Fibroblast of upper back skin (primary cell): ENCODE measurements around the gene GRID1.

Source experiments
- DNase-seq: peaks from one replicate; pipeline ENCODE4 v3.0.0-alpha.2; 2013

Gene GRID1

DNA sequence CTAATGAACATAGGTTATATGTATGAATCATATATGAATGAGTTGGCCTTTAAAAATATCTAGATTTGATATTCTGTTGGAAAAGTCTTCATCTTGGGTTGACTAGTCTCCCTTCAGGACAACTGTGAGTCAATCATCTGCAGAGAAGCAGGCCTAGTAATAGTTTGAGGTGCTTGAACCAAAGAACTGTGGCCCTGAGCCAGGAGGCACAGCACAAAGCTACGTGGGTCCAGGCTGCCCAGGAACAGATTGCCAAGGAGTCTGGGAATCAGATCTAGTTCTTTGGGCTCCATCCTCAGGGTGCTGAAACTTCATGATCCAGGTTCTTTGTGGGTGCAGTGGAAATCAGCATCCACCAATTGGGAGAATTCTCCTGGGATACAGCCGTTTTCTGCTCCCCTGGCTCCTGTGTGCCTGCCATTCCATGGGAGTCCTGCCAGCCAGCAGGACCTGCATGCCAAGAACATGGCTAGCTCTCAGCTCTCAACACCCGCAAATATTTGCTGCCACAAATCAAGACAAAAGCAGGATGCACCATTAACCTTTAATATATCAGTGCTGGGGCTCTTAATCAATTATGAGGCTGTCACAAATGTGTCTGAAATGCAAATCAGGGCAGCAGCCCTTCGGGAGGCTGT lies 709.0 kb downstream of the GRID1 start:
- no peak for DNase-seq

DNA sequence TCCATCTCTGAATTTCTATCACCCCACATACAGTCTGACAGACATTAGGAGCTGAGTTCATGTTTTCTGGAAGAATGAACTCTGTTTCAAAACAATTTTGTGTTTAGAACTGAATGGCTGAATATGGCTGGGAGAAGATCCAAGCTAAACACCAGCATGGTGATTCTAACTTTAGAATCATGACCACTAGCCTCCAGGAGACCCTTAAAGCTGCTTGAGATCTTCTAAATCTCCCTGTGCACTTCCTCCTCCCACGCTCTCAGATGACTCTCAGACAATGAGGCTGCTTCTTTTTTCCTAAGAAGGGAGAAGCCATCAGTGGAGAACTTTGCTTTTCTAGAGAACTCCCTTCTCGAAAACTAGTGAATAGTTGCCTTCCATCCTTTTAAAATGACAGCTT lies 711.2 kb downstream of the GRID1 start:
- DNase-seq = peak; percentile 2

DNA sequence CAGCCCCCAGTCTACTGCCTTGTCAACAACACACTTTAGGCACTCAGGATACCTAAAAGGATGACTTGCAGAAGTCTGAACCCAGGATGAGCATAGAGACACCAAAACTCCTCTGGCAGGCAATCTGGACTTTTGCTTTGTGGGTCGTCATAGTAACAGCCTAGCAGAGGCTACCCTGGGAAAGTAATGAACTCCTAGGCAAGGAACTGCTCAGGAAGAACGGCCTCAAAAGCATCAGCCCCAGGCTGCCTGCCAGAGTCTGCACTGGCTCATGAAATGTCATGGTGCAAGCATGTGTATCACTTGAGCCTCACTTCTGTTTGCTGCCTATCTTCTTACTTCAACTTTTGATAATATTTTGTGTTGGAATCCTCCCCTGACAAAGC lies 715.1 kb downstream of the GRID1 start:
- peak; percentile 2 for DNase-seq

GRCh38 chr10:85650791-85651496 lies 715.7 kb downstream of the GRID1 start:
- no peak for DNase-seq

GRCh38 chr10:85649461-85649860 lies 717.1 kb downstream of the GRID1 start:
- DNase-seq = no peak

DNA sequence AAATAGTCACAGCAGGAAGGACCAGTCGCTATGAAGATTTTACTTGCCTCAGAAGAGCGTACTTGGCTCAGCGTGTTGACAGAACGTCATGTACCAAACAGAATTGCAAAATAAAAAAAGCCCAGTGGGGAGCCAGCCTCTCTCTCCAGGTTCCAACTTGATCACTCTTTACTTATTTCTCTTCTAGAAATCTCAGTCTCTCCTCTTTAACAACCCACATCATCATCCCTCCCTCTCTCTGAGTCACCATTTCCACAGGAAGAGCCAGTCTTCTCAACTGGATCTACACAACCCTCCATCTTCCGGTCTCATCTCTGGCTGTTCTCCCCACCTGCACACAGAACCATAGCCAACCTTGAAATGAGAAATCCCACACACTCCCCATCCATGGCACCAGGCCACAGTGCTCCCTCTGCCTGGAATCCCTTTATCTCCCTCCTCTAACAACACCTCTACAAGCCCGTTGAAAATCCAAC lies 718.3 kb downstream of the GRID1 start:
- peak; percentile 5 for DNase-seq

- DNase-seq = no peak
Observed at GRCh38 chr10:85647741-85648140, 718.9 kb downstream of the GRID1 start.

GRCh38 chr10:85645926-85646711 lies 720.5 kb downstream of the GRID1 start:
- peak; percentile 51 for DNase-seq

DNA sequence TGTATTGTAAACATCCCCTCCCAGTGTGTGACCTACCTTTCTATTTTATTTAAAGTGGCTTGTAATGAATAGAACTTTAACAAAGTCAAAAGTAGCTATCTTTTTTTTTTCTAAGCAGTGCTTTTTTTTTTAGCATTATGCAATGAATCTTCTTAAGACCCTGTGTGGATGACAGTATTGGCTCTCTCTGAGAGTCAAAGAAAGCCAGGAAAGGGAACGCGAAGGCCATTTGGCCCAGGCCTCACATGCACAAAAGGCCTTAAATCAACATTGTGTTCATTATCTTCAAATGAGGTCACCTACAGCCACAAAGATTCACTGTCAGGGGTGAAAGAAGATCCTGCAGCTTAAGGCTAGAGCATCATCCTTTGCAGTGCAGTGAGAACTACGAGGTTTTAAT lies 721.5 kb downstream of the GRID1 start:
- peak; percentile 17 for DNase-seq

DNA sequence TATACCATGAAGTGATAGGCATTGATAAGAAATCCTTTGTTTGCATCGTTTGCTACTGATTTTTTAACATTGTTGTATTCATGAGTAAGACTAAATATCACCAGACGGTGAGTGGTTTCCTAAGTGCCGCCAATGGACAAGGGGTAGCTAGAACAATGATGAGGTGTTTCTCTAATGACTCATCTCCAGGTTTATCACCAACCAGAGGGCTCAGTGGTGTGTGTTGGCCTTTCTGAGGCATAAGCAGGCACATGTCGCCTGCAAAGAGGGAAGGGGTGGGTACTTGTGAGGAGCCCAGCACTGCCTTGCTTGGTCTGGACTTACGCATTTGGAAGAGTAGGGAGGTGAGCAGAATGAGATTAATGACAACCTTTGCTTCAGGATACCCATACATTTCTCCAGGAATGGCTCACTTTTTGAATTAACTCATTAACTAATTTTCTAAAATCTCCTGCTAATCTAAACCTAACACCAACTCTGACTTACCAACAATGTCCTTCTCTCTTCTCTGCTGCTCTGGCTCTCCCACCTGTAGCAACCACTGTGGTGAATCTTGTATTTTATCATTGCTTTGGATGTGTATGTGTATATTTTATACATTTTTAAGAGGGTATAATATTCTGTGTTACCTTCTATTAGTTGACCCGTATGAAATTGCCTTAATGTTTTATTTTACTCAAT lies 722.6 kb downstream of the GRID1 start:
- DNase-seq = peak; percentile 4

DNA sequence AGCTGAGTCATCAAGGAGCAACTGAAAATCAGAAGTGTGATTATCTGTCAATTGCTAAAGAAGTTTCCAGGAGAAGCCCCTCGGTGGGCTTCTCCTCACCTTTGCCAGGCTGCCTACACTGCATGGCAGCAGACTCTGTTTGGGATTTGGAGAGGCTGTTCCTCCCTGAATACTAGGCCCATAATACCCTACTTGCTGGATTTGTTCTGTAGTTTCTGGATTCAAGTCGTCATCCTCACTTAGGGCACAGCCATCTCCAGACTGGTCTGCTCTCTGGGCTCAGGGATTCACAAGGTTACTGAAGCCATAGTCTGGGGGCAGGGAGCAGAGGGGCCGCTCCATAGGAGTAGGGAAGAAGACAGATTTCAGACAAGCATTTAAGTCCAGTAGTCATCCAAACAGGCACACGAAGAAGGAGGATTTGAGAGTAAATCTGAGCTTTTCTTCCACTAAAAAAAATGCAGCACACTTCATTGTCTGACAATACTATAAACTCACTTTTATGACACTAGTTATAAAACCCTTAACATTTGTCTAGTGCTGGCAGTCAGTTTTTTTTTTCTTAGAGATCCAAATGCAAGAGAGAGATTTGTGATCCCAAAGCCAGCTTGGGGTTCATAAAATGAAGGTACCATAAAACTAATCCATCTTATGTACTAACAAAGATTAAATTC lies 723.3 kb downstream of the GRID1 start:
- no peak for DNase-seq

DNA sequence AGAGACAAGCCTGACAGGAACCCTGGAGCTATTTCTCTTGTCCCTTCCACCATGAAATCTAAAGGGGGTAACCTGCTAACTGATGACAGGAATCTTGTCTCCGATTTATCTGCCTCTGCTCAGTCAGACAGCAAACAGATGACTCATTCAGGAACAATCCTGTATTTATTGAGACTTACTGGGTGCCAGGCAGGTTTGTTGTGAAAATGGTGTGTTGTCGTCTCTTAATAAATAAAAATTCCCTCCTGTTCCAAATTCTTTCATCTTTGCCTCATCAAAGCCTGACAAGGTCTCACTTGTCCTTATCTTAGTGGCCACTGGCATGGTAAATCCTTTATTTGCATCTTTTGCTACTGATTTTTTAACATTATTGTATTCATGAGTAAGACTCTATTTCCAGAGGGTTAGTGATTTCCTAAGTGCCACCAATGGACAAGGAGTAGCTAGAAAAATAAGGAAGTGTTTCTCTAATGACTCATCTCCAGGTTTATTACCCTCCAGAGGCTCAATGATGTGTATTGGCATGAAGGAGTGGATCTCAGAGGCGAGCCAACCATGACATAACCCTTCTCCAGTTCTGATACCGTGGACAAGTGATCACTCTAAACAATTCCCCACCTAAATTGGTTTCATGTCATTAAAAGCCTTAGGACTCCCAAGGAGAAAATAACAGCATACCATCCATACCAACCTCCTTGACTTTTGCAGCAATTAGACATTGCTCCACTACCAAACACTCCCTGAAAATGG lies 724.0 kb downstream of the GRID1 start:
- DNase-seq = peak; percentile 81

- no peak for DNase-seq
Observed at GRCh38 chr10:85642082-85642420, 724.5 kb downstream of the GRID1 start.

- DNase-seq = peak; percentile 60
Observed at GRCh38 chr10:85641479-85642009, 725.1 kb downstream of the GRID1 start.

- no peak for DNase-seq
Observed at GRCh38 chr10:85638797-85639196, 727.8 kb downstream of the GRID1 start.

DNA sequence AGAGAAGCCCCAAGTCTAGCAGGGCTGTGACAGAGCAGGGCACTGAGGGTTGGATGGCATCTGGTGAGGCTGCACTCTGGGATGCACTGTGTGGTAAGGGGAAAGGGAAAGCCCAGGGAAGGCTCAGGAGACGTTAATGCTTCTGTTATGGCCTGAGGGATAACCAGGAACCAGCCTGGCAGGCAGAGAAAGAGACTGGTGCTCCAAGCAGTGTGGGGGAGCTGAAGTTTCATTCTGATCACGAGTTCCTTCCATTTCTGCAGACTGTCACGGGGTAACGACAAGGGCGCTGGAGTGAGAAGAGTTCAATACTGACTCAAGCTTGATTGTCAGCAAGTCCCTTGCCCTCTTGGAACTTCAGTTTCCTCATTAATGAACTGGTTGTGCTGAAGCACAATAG lies 730.9 kb downstream of the GRID1 start:
- DNase-seq = no peak

DNA sequence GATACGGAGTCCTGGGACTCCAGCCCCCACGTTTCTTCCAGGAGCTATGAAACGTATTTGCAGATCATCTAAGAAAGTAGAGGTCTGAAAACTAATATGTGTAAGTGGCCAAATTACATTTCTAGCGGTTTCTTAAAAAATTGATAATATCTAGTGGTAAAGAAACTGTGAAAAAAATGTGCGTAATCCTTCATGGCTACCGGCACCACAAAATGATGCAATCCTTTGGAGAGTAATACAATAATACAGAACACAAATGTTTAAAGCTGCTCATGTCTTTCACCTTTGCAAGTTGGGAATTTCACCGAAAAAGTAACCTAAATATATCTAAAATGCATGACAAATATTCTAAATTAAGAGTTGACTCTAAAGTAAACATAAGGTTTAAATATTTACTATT lies 742.1 kb downstream of the GRID1 start:
- DNase-seq = no peak

DNA sequence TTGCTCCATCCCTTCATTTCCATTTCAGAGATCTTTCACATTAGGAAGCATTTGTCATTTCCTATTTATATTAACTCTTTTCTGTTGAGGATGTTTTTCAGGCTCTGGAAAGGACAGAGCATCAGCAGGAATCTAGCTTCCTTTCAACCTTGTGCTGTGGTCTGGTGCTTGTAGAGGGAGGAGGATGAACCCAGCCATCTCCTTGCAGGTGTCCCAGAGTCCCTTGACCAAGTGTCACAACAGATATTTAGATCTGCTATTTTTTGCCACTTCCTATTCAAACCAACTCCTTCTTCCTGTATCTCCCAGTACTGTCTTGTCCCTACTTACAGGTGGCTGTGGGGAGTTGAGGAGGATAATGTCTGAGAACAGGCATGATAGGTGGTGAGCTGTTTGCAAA lies 742.8 kb downstream of the GRID1 start:
- DNase-seq = no peak

- no peak for DNase-seq
Observed at GRCh38 chr10:85623342-85623741, 743.3 kb downstream of the GRID1 start.

DNA sequence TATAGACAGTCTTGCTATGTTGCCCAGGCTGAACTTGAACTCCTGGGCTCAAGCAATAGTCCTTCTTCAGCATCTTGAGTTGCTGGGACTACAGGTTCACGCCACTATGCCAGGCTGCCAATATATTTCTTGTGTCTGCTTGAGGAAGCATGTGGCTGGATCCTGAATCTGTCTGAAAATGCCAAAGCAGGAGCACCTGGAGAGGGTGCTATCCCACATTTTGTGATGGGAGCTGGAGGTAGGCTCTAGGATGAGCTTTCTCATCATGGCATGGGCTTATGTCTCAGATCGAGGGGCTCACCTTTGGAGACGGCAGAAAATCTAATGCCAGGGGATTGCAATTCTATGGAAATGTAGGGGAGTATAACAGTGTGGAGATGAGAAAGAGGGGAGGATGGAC lies 744.2 kb downstream of the GRID1 start:
- DNase-seq = no peak

DNA sequence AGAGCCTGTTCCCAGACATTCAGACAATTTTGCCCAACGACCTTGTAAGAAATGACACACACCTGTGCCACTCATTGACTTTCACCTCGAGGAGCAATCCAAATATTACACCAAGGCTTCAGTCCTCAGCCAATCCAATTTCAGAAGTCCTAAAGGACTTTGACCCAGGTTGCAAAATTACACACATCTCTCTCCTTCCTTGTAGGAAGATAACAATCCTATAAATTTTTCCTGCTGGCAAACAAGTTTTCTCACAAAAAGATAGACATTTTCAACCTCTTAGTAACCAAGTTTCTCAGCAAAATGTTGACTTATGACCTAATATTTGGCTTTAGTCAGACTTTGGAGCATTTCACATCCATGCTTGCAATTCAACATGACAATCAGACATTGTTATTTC lies 745.0 kb downstream of the GRID1 start:
- no peak for DNase-seq

DNA sequence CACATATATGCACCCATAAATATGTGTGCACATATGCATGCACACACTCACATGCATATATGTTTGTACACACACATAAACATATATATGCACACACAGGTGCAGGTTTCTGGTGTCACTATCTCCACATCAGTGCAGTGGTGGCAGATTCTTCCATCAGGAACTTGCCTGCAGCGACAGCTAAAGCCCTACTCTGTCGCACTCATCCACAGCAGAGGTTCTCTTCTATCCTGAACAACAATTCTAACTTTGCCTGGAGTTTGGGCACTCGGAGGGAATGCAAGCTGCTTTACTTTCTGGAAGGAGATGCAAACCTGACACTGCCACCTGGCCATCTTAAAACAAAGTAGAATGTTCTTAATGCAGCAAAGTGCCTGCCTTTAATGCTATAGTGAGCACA lies 745.8 kb downstream of the GRID1 start:
- DNase-seq = no peak
